ENCODE measurements around the gene TMC1. TPM values are rescaled to one million over a fixed set of nuclear protein-coding genes. Genes with fewer than 3 reads are reported as not detected.

TMC1 gene
- total RNA-seq, 3 donors from 2014 or later = 0.17 to 0.77 (median 0.19) TPM

GRCh38 chr9:72773570-72773969 lies 252.2 kb downstream of the TMC1 start:
- TF ChIP-seq CTCF (IDR thresholded peaks at IDR 0.05) = no peak
- Histone ChIP-seq H3K36me3 (ENCODE audit: low read depth) (no peaks in the 10 kb centered on the region), H3K9me3 (no peaks in the 10 kb centered on the region), H3K4me1 (ENCODE audit: low read depth) (no peaks in the 10 kb centered on the region), H3K4me3 (no peak overlapping the region)
- no peak for DNase-seq
- ATAC-seq = no peak
- intact Hi-C loops (cut with DNase I, micrococcal nuclease) = no loop called here

- DNase-seq (no peak), ATAC-seq (no peak)
- Histone ChIP-seq H3K36me3 (ENCODE audit: low read depth) (no peaks in the 10 kb centered on the region), H3K9me3 (no peaks in the 10 kb centered on the region), H3K4me1 (ENCODE audit: low read depth) (no peaks in the 10 kb centered on the region), H3K4me3 (no peak overlapping the region)
- TF ChIP-seq CTCF (IDR thresholded peaks at IDR 0.05) = no peak
- intact Hi-C loops (cut with DNase I, micrococcal nuclease) = no loop called here
Measured at GRCh38 chr9:72775570-72775969, 254.2 kb downstream of the TMC1 start.

GRCh38 chr9:72779614-72780013 lies 258.2 kb downstream of the TMC1 start:
- Histone ChIP-seq H3K9me3 (no peaks in the 10 kb centered on the region), H3K4me1 (ENCODE audit: low read depth) (no peaks in the 10 kb centered on the region), H3K36me3 (ENCODE audit: low read depth) (no peaks in the 10 kb centered on the region), H3K4me3 (no peak overlapping the region)
- DNase-seq (no peak), ATAC-seq (no peak)
- intact Hi-C loops (cut with DNase I, micrococcal nuclease) = no loop called here
- TF ChIP-seq CTCF (IDR thresholded peaks at IDR 0.05) = no peak

GRCh38 chr9:72786948-72787347 lies 265.5 kb downstream of the TMC1 start:
- Histone ChIP-seq H3K36me3 (ENCODE audit: low read depth) (no peaks in the 10 kb centered on the region), H3K4me1 (ENCODE audit: low read depth) (no peaks in the 10 kb centered on the region), H3K4me3 (no peak overlapping the region), H3K9me3 (no peaks in the 10 kb centered on the region)
- no peak for TF ChIP-seq CTCF (IDR thresholded peaks at IDR 0.05)
- ATAC-seq = no peak
- intact Hi-C loops (cut with DNase I, micrococcal nuclease) = no loop called here
- DNase-seq = no peak

GRCh38 chr9:72788966-72789735 lies 267.7 kb downstream of the TMC1 start:
- H3K9me3 ChIP-seq = no peaks in the 10 kb centered on the region
- no peak overlapping the region for H3K4me3 ChIP-seq
- ATAC-seq (no peak), DNase-seq (no peak)
- no peak for TF ChIP-seq CTCF (IDR thresholded peaks at IDR 0.05)
- intact Hi-C loops (cut with DNase I, micrococcal nuclease) = no loop called here
- no peaks in the 10 kb centered on the region for H3K36me3 ChIP-seq (ENCODE audit: low read depth)
- no peaks in the 10 kb centered on the region for H3K4me1 ChIP-seq (ENCODE audit: low read depth)
